ENCODE results near the gene ABCD2. TPM values are rescaled to one million over a fixed set of nuclear protein-coding genes. Genes with fewer than 3 reads are reported as not detected.

Gene ABCD2
- total RNA-seq, 1 donor from 2014 or later = 4.2 TPM

DNA sequence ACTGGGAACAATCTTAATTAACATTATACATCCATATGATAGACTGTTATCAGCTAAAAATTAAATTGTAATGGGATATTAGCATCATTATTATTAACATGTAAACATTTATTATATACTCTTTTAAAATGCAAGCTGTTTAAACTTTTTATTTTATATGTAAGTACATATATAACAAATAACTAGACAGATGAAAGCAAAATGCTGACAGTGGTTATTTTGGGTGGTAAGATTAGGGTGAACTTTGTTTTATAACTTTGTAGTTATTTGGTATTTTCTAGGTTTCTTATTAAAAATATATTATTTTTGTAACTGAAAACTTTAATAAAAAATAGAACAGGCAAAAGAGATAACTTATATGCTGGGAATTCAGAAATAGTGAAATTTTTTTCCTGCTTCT, 114.0 kb downstream of the ABCD2 start:
- Mint-ChIP-seq H3K27ac (ENCODE audit: unreplicated experiment) (no peak overlapping the region), H3K9me3 (ENCODE audit: unreplicated experiment) (peaks cover 2% of the 10 kb centered on the region), H3K4me3 (ENCODE audit: unreplicated experiment) (no peak overlapping the region), H3K27me3 (ENCODE audit: unreplicated experiment) (no peaks in the 10 kb centered on the region), H3K4me1 (ENCODE audit: low read depth, unreplicated experiment) (no peaks in the 10 kb centered on the region), H3K36me3 (ENCODE audit: unreplicated experiment) (no peaks in the 10 kb centered on the region)
- TF ChIP-seq, protein P1, sequence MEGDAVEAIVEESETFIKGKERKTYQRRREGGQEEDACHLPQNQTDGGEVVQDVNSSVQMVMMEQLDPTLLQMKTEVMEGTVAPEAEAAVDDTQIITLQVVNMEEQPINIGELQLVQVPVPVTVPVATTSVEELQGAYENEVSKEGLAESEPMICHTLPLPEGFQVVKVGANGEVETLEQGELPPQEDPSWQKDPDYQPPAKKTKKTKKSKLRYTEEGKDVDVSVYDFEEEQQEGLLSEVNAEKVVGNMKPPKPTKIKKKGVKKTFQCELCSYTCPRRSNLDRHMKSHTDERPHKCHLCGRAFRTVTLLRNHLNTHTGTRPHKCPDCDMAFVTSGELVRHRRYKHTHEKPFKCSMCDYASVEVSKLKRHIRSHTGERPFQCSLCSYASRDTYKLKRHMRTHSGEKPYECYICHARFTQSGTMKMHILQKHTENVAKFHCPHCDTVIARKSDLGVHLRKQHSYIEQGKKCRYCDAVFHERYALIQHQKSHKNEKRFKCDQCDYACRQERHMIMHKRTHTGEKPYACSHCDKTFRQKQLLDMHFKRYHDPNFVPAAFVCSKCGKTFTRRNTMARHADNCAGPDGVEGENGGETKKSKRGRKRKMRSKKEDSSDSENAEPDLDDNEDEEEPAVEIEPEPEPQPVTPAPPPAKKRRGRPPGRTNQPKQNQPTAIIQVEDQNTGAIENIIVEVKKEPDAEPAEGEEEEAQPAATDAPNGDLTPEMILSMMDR (IDR thresholded peaks at IDR 0.05; ENCODE audit: partially characterized antibody, unreplicated experiment) = no peak
- DNase-seq = no peak

DNA sequence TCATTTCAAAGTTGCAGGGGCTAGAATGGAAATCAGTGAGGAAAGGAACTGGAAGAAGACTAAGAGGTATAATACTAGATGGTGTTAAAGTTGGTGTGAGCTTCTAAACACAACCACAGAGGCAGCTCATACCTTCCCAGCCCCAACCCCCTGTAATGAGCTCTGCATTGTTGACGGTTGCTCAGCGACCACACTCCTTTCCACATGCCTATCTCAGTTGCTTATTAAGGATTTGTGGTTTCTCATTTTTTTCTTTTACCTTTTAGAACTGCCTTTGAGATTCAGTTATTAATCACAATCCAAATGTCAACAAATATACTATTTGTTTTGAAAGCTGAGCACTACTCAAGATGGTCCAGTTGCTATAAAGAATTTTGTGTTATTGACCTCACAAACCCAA, 114.6 kb downstream of the ABCD2 start:
- H3K4me1 Mint-ChIP-seq (ENCODE audit: low read depth, unreplicated experiment) = no peaks in the 10 kb centered on the region
- H3K27ac Mint-ChIP-seq (ENCODE audit: unreplicated experiment) = no peak overlapping the region
- H3K27me3 Mint-ChIP-seq (ENCODE audit: unreplicated experiment) = no peaks in the 10 kb centered on the region
- no peak overlapping the region for H3K4me3 Mint-ChIP-seq (ENCODE audit: unreplicated experiment)
- no peak for DNase-seq
- TF ChIP-seq, protein P1 (IDR thresholded peaks at IDR 0.05; ENCODE audit: partially characterized antibody, unreplicated experiment) = no peak
- no peaks in the 10 kb centered on the region for H3K36me3 Mint-ChIP-seq (ENCODE audit: unreplicated experiment)
- H3K9me3 Mint-ChIP-seq (ENCODE audit: unreplicated experiment) = peaks cover 2% of the 10 kb centered on the region

DNA sequence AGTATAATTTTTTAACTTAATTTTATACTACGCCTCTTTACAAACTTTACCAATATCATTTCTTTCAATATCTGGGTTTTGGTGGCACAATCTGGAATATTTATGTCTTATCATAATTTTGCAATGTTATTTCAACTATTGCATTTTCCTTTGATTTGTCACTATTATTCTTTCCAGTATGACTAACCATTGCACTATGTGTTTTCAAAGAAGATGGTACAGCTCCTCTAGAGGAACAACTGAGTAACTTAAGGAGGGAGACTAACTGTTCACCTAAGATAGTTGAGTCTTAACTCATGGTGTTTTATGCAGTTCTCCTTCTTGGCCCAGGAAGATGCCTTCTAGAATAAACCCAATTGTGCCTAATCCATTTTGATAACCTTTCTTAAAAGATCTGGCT, 116.2 kb downstream of the ABCD2 start:
- TF ChIP-seq, protein P1 (IDR thresholded peaks at IDR 0.05; ENCODE audit: partially characterized antibody, unreplicated experiment) = no peak
- Mint-ChIP-seq H3K27me3 (ENCODE audit: unreplicated experiment) (no peaks in the 10 kb centered on the region), H3K9me3 (ENCODE audit: unreplicated experiment) (no peaks in the 10 kb centered on the region), H3K4me3 (ENCODE audit: unreplicated experiment) (no peak overlapping the region), H3K36me3 (ENCODE audit: unreplicated experiment) (no peaks in the 10 kb centered on the region), H3K4me1 (ENCODE audit: low read depth, unreplicated experiment) (no peaks in the 10 kb centered on the region), H3K27ac (ENCODE audit: unreplicated experiment) (no peak overlapping the region)
- DNase-seq = no peak

DNA sequence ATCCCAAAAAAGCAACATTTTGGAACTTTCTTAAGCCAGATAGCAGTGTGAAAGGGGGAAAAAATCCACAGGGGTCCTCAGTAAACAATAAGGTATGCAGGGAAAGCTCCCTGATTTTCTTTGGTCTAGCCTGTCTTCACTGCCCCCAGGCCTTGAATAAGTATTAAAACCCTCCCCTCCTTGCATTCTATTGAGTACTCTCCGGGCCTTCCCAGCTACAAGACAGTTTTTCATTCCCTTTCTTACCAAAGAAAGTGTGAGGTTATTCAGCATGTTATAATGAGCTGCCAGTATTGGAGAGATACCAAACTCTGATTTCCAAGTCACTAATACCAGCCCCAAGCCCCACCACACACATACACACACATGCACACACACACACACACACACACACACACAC, 116.9 kb downstream of the ABCD2 start:
- Mint-ChIP-seq H3K4me1 (ENCODE audit: low read depth, unreplicated experiment) (no peaks in the 10 kb centered on the region), H3K4me3 (ENCODE audit: unreplicated experiment) (no peak overlapping the region), H3K36me3 (ENCODE audit: unreplicated experiment) (no peaks in the 10 kb centered on the region), H3K27me3 (ENCODE audit: unreplicated experiment) (no peaks in the 10 kb centered on the region), H3K9me3 (ENCODE audit: unreplicated experiment) (no peaks in the 10 kb centered on the region), H3K27ac (ENCODE audit: unreplicated experiment) (no peak overlapping the region)
- TF ChIP-seq, protein P1 (IDR thresholded peaks at IDR 0.05; ENCODE audit: partially characterized antibody, unreplicated experiment) = no peak
- no peak for DNase-seq

Other genes starting within 250 kb of the ABCD2 start
- gene KIF21A, start 176.7 kb downstream of the ABCD2 start, total RNA-seq (ENCODE audit: unreplicated experiment) = 93.1 TPM

All from glutamatergic neuron (in vitro differentiated cells).